ENCODE measurements around the gene MYCL.
A peak's percentile ranks its signal among the peaks of the same experiment; 100 is the strongest.
"Not testable (repeated sequence)": the region's sequence is repeated elsewhere in the genome, so short reads cannot be mapped to it uniquely, and the experiment has no call there.

The MYCL gene

GRCh38 chr1:39890273-39890672 is 11.4 kb downstream of the MYCL start:
- DNase-seq: no peak

DNA sequence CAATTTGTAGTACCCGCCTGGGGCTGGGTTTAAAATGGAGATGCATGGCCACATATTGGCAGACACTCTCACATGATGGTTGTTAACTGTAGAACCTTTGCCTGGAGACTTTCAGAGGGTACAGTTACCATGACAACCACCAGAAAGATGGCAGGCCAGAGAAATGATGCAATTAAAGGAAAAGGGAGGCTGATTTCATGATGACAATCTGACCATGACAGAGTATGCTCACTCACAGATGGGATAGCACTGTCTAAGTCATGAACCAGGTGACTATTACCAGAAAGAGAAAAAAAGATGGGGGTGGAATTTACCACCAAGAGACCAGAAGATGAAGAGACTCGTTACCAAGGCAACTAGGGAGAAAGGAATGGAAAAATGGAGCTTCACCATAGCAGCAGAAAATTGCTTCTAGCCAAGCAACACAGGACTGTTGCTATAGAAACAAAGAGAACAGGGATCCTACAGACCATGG is 14.9 kb downstream of the MYCL start:
- DNase-seq: peak; percentile 48

- DNase-seq: no peak
Observed at GRCh38 chr1:39885516-39885915, 16.2 kb downstream of the MYCL start.

DNA sequence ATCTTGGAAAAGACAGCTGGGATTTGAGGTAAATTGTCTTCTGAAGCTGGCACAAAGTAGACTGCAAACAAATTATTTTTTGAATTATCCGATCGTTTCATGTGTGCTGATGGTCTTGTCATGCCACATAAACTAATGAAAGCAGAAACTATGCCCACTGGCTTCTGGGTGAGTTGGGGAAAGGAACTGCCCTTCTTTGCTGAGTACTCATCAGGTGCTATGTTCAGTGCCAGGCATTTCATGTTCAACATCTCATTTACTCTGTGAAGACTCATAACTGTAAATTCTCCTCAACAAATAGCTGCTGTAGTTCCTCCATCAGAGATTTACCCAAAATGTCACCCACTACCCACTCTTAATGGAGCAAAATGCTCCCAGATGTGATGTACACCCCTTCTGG is 19.6 kb downstream of the MYCL start:
- DNase-seq: no peak

DNA sequence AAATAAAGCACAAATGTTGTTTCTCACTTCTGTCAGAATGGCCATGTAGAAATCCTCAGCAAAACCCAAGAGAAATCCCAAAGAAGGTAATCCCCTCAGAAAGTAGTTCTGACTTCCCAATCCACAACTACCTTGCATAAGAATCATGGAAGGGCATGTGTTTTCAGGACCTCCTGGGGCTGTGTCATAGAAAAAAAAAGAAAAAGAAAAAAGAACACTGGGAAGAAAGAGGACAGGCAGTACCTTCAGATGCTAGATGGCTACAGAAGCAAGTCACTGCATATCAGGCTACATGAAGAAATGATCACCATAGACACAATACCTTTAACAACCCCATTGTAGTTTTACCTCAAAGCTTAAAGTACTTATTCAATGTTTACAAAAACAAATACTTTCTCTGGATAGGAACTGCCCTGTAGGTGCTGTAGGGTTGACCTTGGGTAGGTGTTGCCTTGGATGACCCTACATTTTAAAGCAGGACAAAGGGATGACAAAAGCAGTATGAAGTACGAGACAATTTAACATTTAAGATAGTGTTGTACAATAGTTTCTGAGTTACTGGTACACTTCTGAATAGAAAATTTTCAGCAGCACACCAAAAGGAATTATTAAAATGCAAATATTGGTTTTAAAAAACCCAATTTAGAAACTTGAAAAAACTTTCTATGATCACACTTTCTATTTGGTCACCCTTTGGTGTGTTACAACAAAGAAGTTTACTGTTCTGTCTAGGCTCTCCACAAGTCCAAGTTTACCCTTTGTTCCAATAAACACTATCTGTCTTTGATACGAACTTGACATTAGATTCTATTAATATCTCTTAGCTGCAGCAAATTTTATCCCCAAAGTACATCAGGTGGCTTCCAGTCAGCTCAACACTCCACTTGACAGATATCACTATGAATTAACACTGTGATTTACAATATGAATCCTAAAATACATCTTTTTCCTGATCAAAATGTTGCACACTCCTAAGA is 23.4 kb downstream of the MYCL start:
- DNase-seq: no peak

DNA sequence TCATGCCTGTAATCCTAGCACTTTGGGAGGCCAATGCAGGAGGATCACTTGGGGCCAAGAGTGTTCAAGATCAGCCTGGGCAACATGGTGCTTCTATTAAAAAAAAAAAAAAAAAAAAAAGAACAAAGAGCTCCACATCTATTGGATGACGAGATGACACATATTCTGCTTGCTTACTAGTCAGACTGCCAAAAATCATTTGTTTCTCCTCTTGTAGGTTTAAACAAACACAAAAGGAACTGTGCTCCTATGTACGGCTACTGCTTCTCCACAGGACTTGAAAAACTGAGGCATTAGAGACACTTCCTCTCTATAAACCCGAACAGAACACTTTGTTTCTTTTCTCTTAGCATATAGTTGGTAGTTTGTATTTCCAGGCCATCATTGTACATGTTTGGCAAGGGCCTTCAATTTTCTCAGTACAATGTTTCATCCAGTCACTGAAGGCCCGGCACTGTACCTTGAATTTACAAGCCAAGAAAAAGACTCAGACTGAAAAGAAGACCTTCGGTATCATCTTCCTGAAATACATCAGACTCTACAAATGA is 24.4 kb downstream of the MYCL start:
- DNase-seq: no peak

DNA sequence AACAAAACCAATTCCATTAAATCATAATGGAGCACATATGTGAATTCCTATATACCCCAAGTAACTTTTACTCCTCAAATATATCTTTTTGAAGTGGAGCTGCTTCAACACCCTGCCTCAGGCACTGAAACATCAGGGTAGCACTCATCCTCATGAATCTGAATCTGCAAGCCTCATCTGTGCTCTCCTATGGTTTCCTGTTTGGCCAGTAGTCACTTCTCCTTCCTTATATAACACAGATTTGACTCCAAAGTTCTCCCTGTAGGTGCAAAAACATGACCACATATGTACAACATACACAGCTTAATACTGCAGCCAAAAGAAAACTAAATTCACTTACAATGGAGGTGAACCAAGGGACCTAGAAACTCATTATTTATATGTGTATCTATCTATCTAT is 25.6 kb downstream of the MYCL start:
- DNase-seq: no peak

- no peak for DNase-seq
Observed at GRCh38 chr1:39872698-39873097, 29.0 kb downstream of the MYCL start.

- DNase-seq: no peak
Observed at GRCh38 chr1:39871796-39872195, 29.9 kb downstream of the MYCL start.

GRCh38 chr1:39871043-39871442 is 30.7 kb downstream of the MYCL start:
- DNase-seq: not testable (repeated sequence)

DNA sequence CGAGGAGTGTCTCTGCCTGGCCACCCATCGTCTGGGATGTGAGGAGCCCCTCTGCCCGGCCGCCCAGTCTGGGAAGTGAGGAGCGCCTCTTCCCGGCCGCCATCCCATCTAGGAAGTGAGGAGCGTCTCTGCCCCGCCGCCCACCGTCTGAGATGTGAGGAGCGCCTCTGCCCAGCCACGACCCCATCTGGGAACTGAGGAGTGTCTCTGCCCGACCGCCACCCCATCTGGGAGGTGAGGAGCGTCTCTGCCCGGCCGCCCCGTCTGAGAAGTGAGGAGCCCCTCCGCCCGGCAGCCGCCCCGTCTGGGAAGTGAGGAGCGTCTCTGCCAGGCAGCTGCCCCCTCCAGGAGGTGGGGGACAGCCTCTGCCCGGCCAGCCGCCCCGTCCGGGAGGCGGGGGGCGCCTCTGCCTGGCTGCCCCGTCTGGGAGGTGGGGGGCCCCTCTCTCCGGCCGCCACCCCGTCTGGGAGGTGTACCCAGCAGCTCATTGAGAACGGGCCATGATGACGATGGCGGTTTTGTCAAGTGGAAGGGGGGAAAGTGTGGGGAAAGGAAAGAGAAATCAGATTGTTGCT is 32.1 kb downstream of the MYCL start:
- DNase-seq: not testable (repeated sequence)

- peak; percentile 76 for DNase-seq
Observed at GRCh38 chr1:39866767-39867166, 35.0 kb downstream of the MYCL start.

- no peak for DNase-seq
Observed at GRCh38 chr1:39865762-39866161, 36.0 kb downstream of the MYCL start.

GRCh38 chr1:39863177-39863576 is 38.5 kb downstream of the MYCL start:
- no peak for DNase-seq

GRCh38 chr1:39861003-39861402 is 40.7 kb downstream of the MYCL start:
- DNase-seq: no peak

DNA sequence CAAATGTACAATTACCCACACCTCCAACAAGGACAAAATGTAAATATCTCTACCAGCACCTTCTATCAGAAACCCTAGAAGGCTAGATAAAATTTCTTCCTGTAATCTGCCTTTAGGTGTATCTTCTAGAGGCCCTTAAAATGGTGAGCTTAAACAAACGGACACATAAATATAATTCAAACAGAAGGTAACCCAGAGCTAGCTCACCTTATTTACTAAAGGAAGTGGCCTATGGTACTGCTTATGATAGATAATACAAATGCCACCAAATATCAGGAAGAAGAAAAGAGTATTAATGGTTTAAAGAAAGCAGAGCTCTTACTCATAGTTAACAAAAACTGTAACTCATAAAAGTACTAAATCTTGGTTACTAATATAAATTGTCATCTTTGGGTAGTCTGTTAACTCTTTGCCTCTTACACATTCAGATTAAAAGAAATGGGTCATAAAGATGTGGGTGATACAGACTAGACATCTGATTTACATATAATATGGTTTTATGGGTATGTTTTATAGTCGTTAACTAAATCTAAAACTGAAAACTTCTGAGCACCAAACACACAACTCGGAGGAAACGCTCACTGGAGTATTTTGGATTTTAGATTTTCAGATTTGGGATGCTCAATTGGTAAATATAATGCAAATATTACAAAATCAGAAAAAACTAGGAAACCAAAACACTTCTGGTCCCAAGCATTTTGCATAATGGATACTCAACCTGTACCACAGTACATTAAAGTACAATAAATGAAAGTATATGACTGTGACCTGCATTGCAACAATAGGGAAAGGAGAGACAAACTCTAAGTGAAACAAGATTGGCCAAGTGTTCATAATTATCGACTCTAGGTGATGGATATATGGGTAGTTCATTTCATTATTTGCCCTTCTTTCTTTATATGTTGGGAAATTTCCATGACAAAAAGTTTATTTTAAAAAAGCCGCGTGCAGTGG is 41.6 kb downstream of the MYCL start:
- no peak for DNase-seq

DNA sequence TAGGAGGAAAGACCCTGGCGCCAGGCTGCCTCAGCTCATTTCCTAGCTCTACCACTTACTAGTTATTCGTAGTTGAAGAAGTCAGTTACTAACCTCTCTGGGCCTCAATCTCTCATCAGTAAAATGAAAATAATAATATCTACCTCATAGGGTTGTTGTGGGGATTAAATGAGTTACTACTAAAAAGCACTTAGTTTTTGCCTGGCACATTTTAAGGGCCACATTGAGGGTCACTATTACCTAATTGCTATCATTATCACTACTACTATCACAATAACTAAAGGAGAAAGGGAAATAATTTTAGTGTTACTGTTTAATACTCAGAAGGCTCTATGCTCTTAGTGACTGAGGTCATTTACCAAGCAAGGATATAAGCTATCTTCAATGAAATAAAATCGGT is 43.4 kb downstream of the MYCL start:
- no peak for DNase-seq

DNA sequence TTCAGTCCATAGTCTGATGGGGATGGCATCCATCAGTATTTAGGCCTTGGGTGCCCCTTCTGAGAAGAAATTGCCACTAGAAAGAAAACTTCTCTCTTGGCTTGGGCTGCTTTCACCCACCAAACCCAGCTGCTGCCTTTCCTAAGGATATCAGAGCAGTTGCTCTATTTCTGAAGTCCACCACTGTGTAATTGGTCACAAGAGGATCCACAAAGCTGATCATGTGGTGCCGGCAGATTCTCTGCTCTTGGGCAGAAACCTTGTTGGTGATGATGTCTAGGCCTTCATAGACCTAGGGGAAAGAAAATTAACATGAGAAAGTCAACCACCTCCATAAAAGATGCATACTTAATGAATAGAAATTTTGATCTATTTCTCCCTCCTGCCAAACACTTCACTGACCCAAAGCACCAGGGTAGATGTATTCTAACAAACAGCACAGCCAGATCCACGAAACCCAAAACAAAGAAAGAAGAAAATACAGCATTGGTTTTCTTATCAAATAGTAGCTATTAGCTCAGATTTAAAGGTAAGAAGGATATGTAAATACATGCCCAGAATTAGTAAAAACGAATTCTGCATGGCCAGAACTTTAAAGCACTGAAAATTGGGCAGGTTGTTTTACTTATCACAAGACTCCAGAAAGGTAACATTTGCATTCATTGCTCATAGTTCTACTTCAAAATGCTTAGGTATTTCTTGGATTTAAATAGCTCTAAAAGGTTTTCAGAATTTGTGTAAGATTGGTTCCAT is 44.4 kb downstream of the MYCL start:
- DNase-seq: no peak

GRCh38 chr1:39854738-39855137 is 47.0 kb downstream of the MYCL start:
- no peak for DNase-seq

GRCh38 chr1:39854314-39854713 is 47.4 kb downstream of the MYCL start:
- DNase-seq: no peak

- DNase-seq: no peak
Observed at GRCh38 chr1:39852876-39853275, 48.8 kb downstream of the MYCL start.
